Prostate gland (tissue), 2 donors: ENCODE data around the gene HS3ST6.

Experiments
- CTCF ChIP-seq, 4 experiments: fragments of 200-600 bp in 2 of 4; fragments of 450-650 bp in 2 of 4; sonication (generic) in 2 of 4; IDR thresholded peaks; 1 replicate in 3 of 4; 2 replicates in 1 of 4; pipeline ENCODE4 v1.5.1; 2016 to 2019; ENCODE audit warnings: antibody characterized with exemption in 4 of 4, mild to moderate bottlenecking in 2 of 4, moderate library complexity in 2 of 4
- POLR2AphosphoS5 ChIP-seq: sonication (generic); formaldehyde crosslinking; IDR thresholded peaks from one replicate; pipeline ENCODE4 v1.6.1; 2017; ENCODE audit warnings: antibody characterized with exemption

- TF ChIP-seq CTCF (IDR thresholded peaks at IDR 0.05) (no peak), POLR2AphosphoS5 (no peak)
Measured at GRCh38 chr16:1877089-1877488, 41.1 kb downstream of the HS3ST6 start.
